Astrocyte of the cerebellum (primary cell): Measurements from ENCODE around the gene CMTM1.
"Not testable (repeated sequence)": the region's sequence is repeated elsewhere in the genome, so short reads cannot be mapped to it uniquely, and the experiment has no call there.

Experiments
- DNase-seq: peaks from one replicate; pipeline ENCODE4 v3.0.0-alpha.2; 2011; ENCODE audit warnings: low read depth
- H3K4me3 ChIP-seq: 2 replicates; pipeline ENCODE4 v1.5.1; 2011; ENCODE audit warnings: mild to moderate bottlenecking, low read depth, low read length, moderate library complexity
- in situ Hi-C: cut with HindIII; loops from 2 replicates; pipeline ENCODE4 v1.10.0; 2017; ENCODE audit warnings: low sequenced_read_pairs
- TF ChIP-seq, protein P1 (sequence below): IDR thresholded peaks from 2 replicates; pipeline ENCODE4 v1.5.1; 2012; ENCODE audit warnings: low read length, low read depth, moderate library complexity, mild to moderate bottlenecking; ENCODE audit errors: missing control alignments

CMTM1 gene

GRCh38 chr16:66605177-66605978 lies 39.1 kb downstream of the CMTM1 start:
- no peak for DNase-seq
- TF ChIP-seq, protein P1, sequence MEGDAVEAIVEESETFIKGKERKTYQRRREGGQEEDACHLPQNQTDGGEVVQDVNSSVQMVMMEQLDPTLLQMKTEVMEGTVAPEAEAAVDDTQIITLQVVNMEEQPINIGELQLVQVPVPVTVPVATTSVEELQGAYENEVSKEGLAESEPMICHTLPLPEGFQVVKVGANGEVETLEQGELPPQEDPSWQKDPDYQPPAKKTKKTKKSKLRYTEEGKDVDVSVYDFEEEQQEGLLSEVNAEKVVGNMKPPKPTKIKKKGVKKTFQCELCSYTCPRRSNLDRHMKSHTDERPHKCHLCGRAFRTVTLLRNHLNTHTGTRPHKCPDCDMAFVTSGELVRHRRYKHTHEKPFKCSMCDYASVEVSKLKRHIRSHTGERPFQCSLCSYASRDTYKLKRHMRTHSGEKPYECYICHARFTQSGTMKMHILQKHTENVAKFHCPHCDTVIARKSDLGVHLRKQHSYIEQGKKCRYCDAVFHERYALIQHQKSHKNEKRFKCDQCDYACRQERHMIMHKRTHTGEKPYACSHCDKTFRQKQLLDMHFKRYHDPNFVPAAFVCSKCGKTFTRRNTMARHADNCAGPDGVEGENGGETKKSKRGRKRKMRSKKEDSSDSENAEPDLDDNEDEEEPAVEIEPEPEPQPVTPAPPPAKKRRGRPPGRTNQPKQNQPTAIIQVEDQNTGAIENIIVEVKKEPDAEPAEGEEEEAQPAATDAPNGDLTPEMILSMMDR: no peak
- in situ Hi-C loops: no loop called here
- H3K4me3 ChIP-seq: peak overlapping the region; percentile 79

- no peak for DNase-seq
- in situ Hi-C loops: no loop called here
- H3K4me3 ChIP-seq: peak overlapping the region; percentile 79
- TF ChIP-seq, protein P1: no peak
Measured at GRCh38 chr16:66605979-66606751, 39.9 kb downstream of the CMTM1 start.

GRCh38 chr16:66608241-66609138 lies 42.3 kb downstream of the CMTM1 start:
- in situ Hi-C loops: no loop called here
- H3K4me3 ChIP-seq: no peak overlapping the region
- TF ChIP-seq, protein P1: peak; percentile 89
- peak; percentile 86 for DNase-seq

DNA sequence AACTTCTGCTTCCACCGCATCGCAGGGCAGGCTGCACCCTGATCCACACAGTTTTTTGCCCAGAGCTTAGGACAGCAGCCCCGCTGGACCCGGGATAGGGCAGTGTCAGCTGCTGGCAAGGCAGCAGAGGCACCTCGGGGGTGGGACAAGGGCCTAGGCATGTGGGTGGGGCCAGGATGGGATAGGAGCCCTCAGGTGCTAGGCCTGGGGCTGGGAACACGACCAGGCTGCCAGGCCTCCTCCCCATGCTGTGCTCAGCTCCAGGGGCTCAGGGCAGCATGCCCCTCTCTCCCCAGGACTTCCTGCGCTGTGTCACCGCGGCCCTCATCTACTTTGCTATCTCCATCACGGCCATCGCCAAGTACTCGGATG lies 42.9 kb downstream of the CMTM1 start:
- in situ Hi-C loops: no loop called here
- no peak overlapping the region for H3K4me3 ChIP-seq
- TF ChIP-seq, protein P1: no peak
- DNase-seq: no peak

DNA sequence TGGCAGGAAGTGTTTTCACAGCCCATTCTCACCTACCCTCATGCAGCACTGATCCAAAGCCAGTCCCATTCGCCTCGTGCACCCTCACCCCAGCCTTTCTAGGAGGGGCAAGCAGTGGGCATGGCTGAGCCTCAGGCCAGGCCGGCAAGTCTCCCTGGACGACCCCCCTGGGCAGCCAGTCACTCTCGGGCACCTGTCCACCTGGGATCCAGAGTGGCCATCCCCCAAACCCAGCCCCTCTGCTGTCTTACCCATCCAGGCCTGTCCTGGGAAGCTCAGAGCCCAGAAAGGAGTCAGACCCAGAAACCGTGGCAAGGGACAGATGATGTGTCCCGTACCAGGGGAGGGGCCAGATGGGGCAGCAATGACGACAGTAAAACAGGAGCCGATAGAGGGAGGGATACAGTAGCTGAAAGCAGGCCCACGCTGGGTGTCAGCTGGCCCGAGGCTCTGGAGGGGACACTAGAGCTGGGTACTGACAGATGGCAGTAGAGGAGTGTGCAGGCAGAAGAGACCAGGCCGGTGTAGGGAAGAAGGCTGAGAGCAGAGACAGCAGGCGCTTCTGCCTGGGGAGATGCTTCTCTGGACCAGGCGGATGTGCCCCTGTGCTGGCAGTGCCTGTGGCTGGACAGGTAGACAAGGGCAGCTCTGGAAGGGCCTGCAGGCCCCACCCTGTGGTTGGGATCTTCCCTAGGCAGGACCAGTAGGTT lies 44.0 kb downstream of the CMTM1 start:
- TF ChIP-seq, protein P1: no peak
- in situ Hi-C loops: no loop called here
- H3K4me3 ChIP-seq: no peak overlapping the region
- no peak for DNase-seq

- in situ Hi-C loops, DNase-seq, H3K4me3 ChIP-seq: not testable (repeated sequence)
Measured at GRCh38 chr16:66611911-66612310, 45.7 kb downstream of the CMTM1 start.
